GM12878 (cell line): ENCODE measurements around the gene PIM2. TPM values are rescaled to one million over a fixed set of nuclear protein-coding genes. Genes with fewer than 3 reads are reported as not detected.

Experiments
- ATF2 ChIP-seq: IDR thresholded peaks from 2 replicates; pipeline ENCODE4 v1.6.1; 2012; ENCODE audit warnings: low read length, inconsistent platforms
- ATF7 ChIP-seq: fragments of 450-650 bp; IDR thresholded peaks from 2 replicates; pipeline ENCODE4 v1.6.1; 2016; ENCODE audit warnings: low read depth, mild to moderate bottlenecking
- CBX5 ChIP-seq: sonication (generic); IDR thresholded peaks from 2 replicates; pipeline ENCODE4 v1.6.1; 2016; ENCODE audit warnings: low read depth, moderate library complexity, mild to moderate bottlenecking, inconsistent platforms
- CUX1 ChIP-seq: IDR thresholded peaks from 2 replicates; pipeline ENCODE4 v1.6.1; 2012; ENCODE audit warnings: improper control_type of control experiment, low read depth, low read length; ENCODE audit not compliant: insufficient replicate concordance
- FOXM1 ChIP-seq: IDR thresholded peaks from 2 replicates; pipeline ENCODE4 v1.6.1; 2012; ENCODE audit warnings: low read depth, mild to moderate bottlenecking, inconsistent platforms, low read length, moderate library complexity
- HSF1 ChIP-seq: fragments of 150-350 bp; IDR thresholded peaks from 2 replicates; pipeline ENCODE4 v1.6.1; 2014; ENCODE audit warnings: mild to moderate bottlenecking, low read depth, low read length
- IRF3 ChIP-seq: fragments of 450-650 bp; IDR thresholded peaks from 2 replicates; pipeline ENCODE4 v1.6.1; 2014; ENCODE audit warnings: mild to moderate bottlenecking
- JUND ChIP-seq: IDR thresholded peaks from 2 replicates; pipeline ENCODE4 v1.6.1; 2012; ENCODE audit warnings: low read depth, mild to moderate bottlenecking, low read length, improper control_type of control experiment, moderate library complexity
- KAT2A ChIP-seq: conservative IDR thresholded peaks from 2 replicates; pipeline ENCODE4 v1.6.1; 2011; ENCODE audit warnings: low read depth, low read length; ENCODE audit not compliant: control insufficient read depth
- POLR2AphosphoS5 ChIP-seq: IDR thresholded peaks from 2 replicates; pipeline ENCODE4 v1.6.1; 2011; ENCODE audit warnings: mild to moderate bottlenecking, low read length, inconsistent platforms
- SMAD1 ChIP-seq: fragments of 450-650 bp; IDR thresholded peaks from 2 replicates; pipeline ENCODE4 v1.6.1; 2018; ENCODE audit warnings: mild to moderate bottlenecking, low read depth; ENCODE audit not compliant: partially characterized antibody
- SREBF2 ChIP-seq: IDR thresholded peaks from 2 replicates; pipeline ENCODE4 v1.6.1; 2012; ENCODE audit warnings: mild to moderate bottlenecking, low read length
- STAT1 ChIP-seq: fragments of 450-650 bp; conservative IDR thresholded peaks from 2 replicates; pipeline ENCODE4 v1.6.1; 2014; ENCODE audit warnings: antibody characterized with exemption, mild to moderate bottlenecking
- TCF12 ChIP-seq: IDR thresholded peaks from 2 replicates; pipeline ENCODE4 v1.6.1; 2011; ENCODE audit warnings: low read depth, mild to moderate bottlenecking, low read length
- USF2 ChIP-seq: IDR thresholded peaks from 2 replicates; pipeline ENCODE4 v1.6.1; 2011; ENCODE audit warnings: low read depth, low read length, improper control_type of control experiment, borderline replicate concordance
- ZBED1 ChIP-seq: IDR thresholded peaks from 2 replicates; pipeline ENCODE4 v1.6.1; 2016; ENCODE audit warnings: borderline replicate concordance
- ZNF217 ChIP-seq: fragments of 450-650 bp; IDR thresholded peaks from 2 replicates; pipeline ENCODE4 v1.6.1; 2017; ENCODE audit warnings: antibody characterized with exemption, mild to moderate bottlenecking
- ZNF384 ChIP-seq: IDR thresholded peaks from 2 replicates; pipeline ENCODE4 v1.6.1; 2012; ENCODE audit warnings: low read depth, mild to moderate bottlenecking, low read length, improper control_type of control experiment, borderline replicate concordance
- polyA plus RNA-seq, 11 experiments: library from polyadenylated mRNA; depleted of rRNA in 4 of 11; unstranded in 6 of 11; stranded (reverse) in 5 of 11; fragments of >200 nt; fragmentation: Nextera tagmentation in 4 of 11; fragmentation: Illumina TruSeq in 1 of 11; extraction: Ambion mirVana in 4 of 11; extraction: Trizol in 1 of 11; gene quantifications; 1 replicate in 1 of 11; 2 replicates in 10 of 11; pipeline versions ENCODE4 v1.2.1 to v1.2.3, GENCODE V29; 2011 to 2016; ENCODE audit warnings: inconsistent platforms in 2 of 11, missing spikeins in 2 of 11, low read depth in 1 of 11
- total RNA-seq, 4 experiments: library from RNA; depleted of rRNA in 3 of 4; stranded (reverse); fragments of >200 nt in 3 of 4; fragmentation: Illumina TruSeq in 1 of 4; extraction: Trizol in 1 of 4; gene quantifications; 2 replicates each; pipeline versions ENCODE4 v1.2.1 to v1.2.3, GENCODE V29; 2013 to 2021

The PIM2 gene
- total and polyA plus RNA-seq, 10 of the 15 experiments (the other 5 are each of a cell fraction or from before 2014, with no cell fraction given) = 19.2 to 96.8 (median 32.3) TPM

- TF ChIP-seq CUX1 (no peak), KAT2A (no peak), SMAD1 (peak; percentile 64), ATF7 (no peak), POLR2AphosphoS5 (peak; percentile 98), JUND (no peak), USF2 (peak; percentile 68), ZNF384 (no peak), ATF2 (0 out of 2 replicates have a peak, but pooled peaks have one; percentile 48), ZNF217 (no peak), HSF1 (no peak), FOXM1 (0 out of 2 replicates have a peak, but pooled peaks have one; percentile 27), IRF3 (peak; percentile 49; the same call in 1 of the 2 replicates), SREBF2 (no peak), STAT1 (no peak), CBX5 (0 out of 2 replicates have a peak, but pooled peaks have one; percentile 31), ZBED1 (no peak; the same call in 1 of the 2 replicates), TCF12 (no peak)
Observed at GRCh38 chrX:48918643-48919340, at the start of gene PIM2 (continued).
